ENCODE measurements around the gene SPDYE3. TPM values are rescaled to one million over a fixed set of nuclear protein-coding genes. Genes with fewer than 3 reads are reported as not detected.

The SPDYE3 gene
- total and polyA plus RNA-seq, 2 experiments from 2014 or later: 3.4 TPM; not detected in 1

DNA sequence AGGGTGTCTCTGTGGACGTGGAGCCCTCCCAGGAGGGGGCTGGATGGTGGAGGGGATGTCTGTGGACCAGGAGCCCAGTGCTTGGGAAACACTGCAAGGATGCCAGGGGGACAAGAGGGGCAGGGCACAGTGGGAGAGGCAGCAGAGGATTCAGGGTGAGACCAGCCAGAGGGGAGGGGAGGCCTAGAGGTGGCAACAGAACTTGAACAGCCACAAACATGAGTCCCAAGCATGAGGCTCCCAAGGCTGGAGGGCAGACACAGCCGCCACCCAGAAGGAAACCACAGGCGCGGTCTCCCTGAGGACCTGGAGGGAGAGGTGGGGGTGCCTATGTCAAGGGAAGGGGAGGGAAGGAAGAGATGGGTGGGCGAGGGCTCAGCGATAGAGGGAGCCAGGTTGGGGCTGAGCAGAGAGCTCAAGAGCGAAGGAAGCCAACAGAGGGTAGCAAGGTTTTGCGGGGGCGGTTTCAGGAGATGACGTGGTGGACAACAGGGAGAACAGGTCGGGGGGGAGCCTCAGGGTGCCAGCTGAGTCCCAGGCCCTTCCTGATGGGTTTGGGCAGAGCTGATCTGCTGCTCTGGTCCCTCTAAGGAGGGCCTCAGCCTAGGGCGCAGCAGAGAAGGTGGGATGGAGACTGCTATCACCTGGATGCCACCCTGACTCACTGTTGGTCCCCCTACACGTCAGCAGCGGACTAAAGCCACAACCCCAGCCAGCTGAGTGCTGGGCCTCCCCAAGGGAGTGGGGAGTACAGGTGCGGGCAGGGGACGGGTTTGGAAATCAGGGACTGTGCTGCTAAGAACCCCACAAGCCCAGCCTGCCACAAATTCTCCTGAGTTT lies 59.1 kb downstream of the SPDYE3 start:
- no peaks in the 10 kb centered on the region for H3K27me3 ChIP-seq
- WGBS (ENCODE audit: low lambda C conversion rate, missing lambda C conversion rate): 94% methylated on average over 11 of the region's 16 CpGs
- H3K36me3 ChIP-seq (replicated peaks; ENCODE audit: insufficient read depth, low read depth): no peaks in the 10 kb centered on the region
- H3K9me2 ChIP-seq (replicated peaks; ENCODE audit: insufficient read depth): no peaks in the 10 kb centered on the region
- H3K4me2 ChIP-seq: no peak overlapping the region
- no peak overlapping the region for H3K27ac ChIP-seq
- H3K4me3 ChIP-seq: no peak overlapping the region
- no peak for DNase-seq (ENCODE audit: low spot score)
- no peak overlapping the region for H2AFZ ChIP-seq
- no peaks in the 10 kb centered on the region for H3K9me3 ChIP-seq (ENCODE audit: low read depth)
- TF ChIP-seq, protein P1, sequence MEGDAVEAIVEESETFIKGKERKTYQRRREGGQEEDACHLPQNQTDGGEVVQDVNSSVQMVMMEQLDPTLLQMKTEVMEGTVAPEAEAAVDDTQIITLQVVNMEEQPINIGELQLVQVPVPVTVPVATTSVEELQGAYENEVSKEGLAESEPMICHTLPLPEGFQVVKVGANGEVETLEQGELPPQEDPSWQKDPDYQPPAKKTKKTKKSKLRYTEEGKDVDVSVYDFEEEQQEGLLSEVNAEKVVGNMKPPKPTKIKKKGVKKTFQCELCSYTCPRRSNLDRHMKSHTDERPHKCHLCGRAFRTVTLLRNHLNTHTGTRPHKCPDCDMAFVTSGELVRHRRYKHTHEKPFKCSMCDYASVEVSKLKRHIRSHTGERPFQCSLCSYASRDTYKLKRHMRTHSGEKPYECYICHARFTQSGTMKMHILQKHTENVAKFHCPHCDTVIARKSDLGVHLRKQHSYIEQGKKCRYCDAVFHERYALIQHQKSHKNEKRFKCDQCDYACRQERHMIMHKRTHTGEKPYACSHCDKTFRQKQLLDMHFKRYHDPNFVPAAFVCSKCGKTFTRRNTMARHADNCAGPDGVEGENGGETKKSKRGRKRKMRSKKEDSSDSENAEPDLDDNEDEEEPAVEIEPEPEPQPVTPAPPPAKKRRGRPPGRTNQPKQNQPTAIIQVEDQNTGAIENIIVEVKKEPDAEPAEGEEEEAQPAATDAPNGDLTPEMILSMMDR (IDR thresholded peaks at IDR 0.05; ENCODE audit: poor library complexity): no peak
- no peaks in the 10 kb centered on the region for H3K4me1 ChIP-seq (ENCODE audit: insufficient read depth)
- no peaks in the 10 kb centered on the region for H3K79me2 ChIP-seq
- H4K20me1 ChIP-seq (ENCODE audit: insufficient read depth, poor library complexity, severe bottlenecking): no peaks in the 10 kb centered on the region

DNA sequence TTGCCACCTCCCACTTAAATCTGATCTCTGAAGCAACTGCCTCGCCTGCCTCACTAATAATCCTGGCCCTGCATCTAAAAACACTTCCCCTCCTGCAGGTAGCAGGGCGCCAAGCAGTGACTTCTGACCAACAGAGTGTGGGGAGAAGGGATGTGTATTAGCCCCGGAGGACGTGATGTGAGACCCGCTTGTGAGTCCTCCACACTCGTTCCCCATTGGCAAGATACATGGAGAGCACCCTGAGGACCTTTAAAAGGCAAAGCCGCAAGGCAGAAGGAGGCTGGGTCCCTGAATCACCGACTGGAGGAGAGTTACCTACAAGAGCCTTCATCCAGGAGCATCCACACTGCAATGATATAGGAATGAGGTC lies 59.7 kb downstream of the SPDYE3 start:
- no peak overlapping the region for H3K27ac ChIP-seq
- no peak overlapping the region for H3K4me3 ChIP-seq
- no peaks in the 10 kb centered on the region for H3K9me3 ChIP-seq (ENCODE audit: low read depth)
- H2AFZ ChIP-seq: no peak overlapping the region
- no peak overlapping the region for H3K4me2 ChIP-seq
- H3K36me3 ChIP-seq (replicated peaks; ENCODE audit: insufficient read depth, low read depth): no peaks in the 10 kb centered on the region
- H3K9me2 ChIP-seq (replicated peaks; ENCODE audit: insufficient read depth): no peaks in the 10 kb centered on the region
- no peaks in the 10 kb centered on the region for H3K27me3 ChIP-seq
- no peaks in the 10 kb centered on the region for H3K79me2 ChIP-seq
- DNase-seq (ENCODE audit: low spot score): no peak
- 93% methylated on average over 8 of the region's 8 CpGs for WGBS (ENCODE audit: low lambda C conversion rate, missing lambda C conversion rate)
- no peaks in the 10 kb centered on the region for H4K20me1 ChIP-seq (ENCODE audit: insufficient read depth, poor library complexity, severe bottlenecking)
- no peaks in the 10 kb centered on the region for H3K4me1 ChIP-seq (ENCODE audit: insufficient read depth)
- no peak for TF ChIP-seq EZH2phosphoT487 (IDR thresholded peaks at IDR 0.05; ENCODE audit: low read depth, severe bottlenecking, unreplicated experiment)
- no peak for TF ChIP-seq EZH2 (IDR thresholded peaks at IDR 0.05; ENCODE audit: borderline replicate concordance)
- TF ChIP-seq, protein P1 (IDR thresholded peaks at IDR 0.05; ENCODE audit: poor library complexity): no peak

DNA sequence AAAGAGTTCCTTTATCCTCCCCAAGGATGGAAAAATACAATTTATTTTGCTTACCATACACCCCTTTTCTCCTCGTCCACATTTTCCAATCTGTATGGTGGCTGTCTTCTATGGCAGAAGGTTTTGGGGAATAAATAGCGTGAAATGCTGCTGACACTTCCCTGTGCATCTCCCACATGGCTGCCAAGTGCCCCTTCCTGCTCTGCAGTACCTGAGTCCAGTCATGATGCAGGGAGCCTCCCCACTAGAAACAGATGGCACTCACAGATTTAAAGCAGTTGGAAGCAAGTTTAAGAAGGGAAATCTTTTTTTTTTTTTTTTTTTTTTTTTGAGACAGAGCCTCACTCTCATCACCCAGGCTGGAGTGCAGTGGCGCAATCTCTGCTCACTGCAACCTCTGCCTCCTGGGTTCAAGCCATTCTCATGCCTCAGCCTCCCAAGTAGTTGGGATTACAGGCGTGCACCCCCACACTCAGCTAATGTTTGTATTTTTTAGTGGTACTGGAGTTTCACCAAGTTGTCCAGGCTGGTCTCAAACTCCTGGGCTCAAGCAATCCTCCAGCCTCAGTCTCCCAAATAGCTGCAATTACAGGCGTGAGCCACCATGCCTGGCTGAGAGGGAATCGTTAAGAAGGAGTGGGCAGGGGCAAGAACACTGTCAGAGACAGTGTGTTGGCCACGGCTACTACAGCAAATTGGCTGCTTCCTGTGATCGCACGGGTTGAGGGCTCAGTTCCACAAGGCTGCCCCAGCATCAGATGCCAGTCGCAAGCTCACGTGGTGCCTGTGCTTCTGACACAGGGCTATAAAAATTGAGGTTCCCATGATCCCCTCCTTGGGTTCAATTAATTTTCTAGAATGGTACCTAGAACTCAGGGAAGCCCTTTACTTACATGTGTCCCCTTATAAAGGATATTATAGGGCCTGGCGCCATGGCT lies 60.4 kb downstream of the SPDYE3 start:
- Histone ChIP-seq H2AFZ (no peak overlapping the region), H3K36me3 (replicated peaks; ENCODE audit: insufficient read depth, low read depth) (no peaks in the 10 kb centered on the region), H3K9me3 (ENCODE audit: low read depth) (no peaks in the 10 kb centered on the region), H3K27me3 (no peaks in the 10 kb centered on the region), H3K4me1 (ENCODE audit: insufficient read depth) (no peaks in the 10 kb centered on the region), H3K27ac (no peak overlapping the region), H3K4me2 (no peak overlapping the region), H3K79me2 (no peaks in the 10 kb centered on the region), H3K9me2 (replicated peaks; ENCODE audit: insufficient read depth) (no peaks in the 10 kb centered on the region), H3K4me3 (no peak overlapping the region), H4K20me1 (ENCODE audit: insufficient read depth, poor library complexity, severe bottlenecking) (no peaks in the 10 kb centered on the region)
- 90% methylated on average over 12 of the region's 12 CpGs for WGBS (ENCODE audit: low lambda C conversion rate, missing lambda C conversion rate)
- TF ChIP-seq, protein P1 (IDR thresholded peaks at IDR 0.05; ENCODE audit: poor library complexity): no peak
- no peak for TF ChIP-seq EZH2phosphoT487 (IDR thresholded peaks at IDR 0.05; ENCODE audit: low read depth, severe bottlenecking, unreplicated experiment)
- no peak for TF ChIP-seq EZH2 (IDR thresholded peaks at IDR 0.05; ENCODE audit: borderline replicate concordance)
- DNase-seq (ENCODE audit: low spot score): no peak

All from hepatocyte (in vitro differentiated cells).